ENCODE results near the gene SERAC1. TPM values are rescaled to one million over a fixed set of nuclear protein-coding genes. Genes with fewer than 3 reads are reported as not detected.

The SERAC1 gene
- total RNA-seq, 1 experiment from 2014 or later, result 7.6 TPM

DNA sequence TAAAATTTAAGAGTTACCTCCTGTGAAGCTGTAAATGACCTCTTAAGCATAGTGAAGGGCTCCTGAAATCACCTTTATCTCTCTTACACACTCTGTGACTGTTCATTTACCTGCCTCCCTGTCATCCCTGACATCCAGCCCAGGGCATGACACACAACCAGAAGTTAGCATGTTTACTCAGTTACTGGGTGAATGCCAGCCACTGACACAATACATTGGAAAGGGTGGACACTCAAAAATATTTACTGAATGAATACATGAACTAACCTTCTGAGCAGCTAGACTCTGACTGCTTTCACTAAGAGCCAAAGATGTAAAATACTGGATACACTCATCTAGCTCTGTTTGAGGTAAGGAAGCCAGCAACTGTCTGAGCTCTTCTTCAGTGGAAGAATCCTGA lies 25.3 kb downstream of the SERAC1 start:
- H2BK12ac ChIP-seq (ENCODE audit: insufficient read length, low read depth, low read length), result no peak overlapping the region
- no peak overlapping the region for H3K14ac ChIP-seq (ENCODE audit: insufficient read depth, low read length)
- no peak overlapping the region for H3K23ac ChIP-seq (ENCODE audit: insufficient read length, low read depth, low read length)
- DNase-seq, result no peak
- no peaks in the 10 kb centered on the region for H3K79me1 ChIP-seq (ENCODE audit: insufficient read depth, low read depth, low read length, poor library complexity, severe bottlenecking)
- no peak overlapping the region for H2AFZ ChIP-seq (ENCODE audit: low read length)
- H2BK5ac ChIP-seq (ENCODE audit: insufficient read length, low read length), result no peak overlapping the region
- no peaks in the 10 kb centered on the region for H3K9me3 Mint-ChIP-seq
- H3K27me3 Mint-ChIP-seq (ENCODE audit: low read depth), result no peaks in the 10 kb centered on the region
- H2AK5ac ChIP-seq (ENCODE audit: insufficient read length, low read length), result no peak overlapping the region
- no peaks in the 10 kb centered on the region for H3K79me2 ChIP-seq (ENCODE audit: insufficient read depth, low read length)
- no peak overlapping the region for H2BK120ac ChIP-seq (ENCODE audit: low read depth, low read length, poor library complexity, severe bottlenecking)
- no peak overlapping the region for H2BK15ac ChIP-seq (ENCODE audit: low read depth, low read length)
- no peak overlapping the region for H3K4me3 Mint-ChIP-seq
- H3K4ac ChIP-seq (ENCODE audit: low read depth, low read length), result no peak overlapping the region
- no peaks in the 10 kb centered on the region for H3K27me3 ChIP-seq (ENCODE audit: insufficient read depth, low read length)
- no peaks in the 10 kb centered on the region for H3K9me3 ChIP-seq (ENCODE audit: control insufficient read depth, low read depth, low read length)
- peaks cover 0 to 5% of the 10 kb centered on the region in 2 experiments; a peak in 1 of 4 replicates for H3K4me1 Mint-ChIP-seq
- no peak overlapping the region for H3K18ac ChIP-seq (ENCODE audit: insufficient read length, low read depth, low read length)
- H3K4me2 ChIP-seq (ENCODE audit: insufficient read depth, insufficient read length, low read length), result no peak overlapping the region
- H3T11ph ChIP-seq (ENCODE audit: low read length), result no peak overlapping the region
- H4K91ac ChIP-seq (ENCODE audit: insufficient read length, low read depth, low read length), result no peak overlapping the region
- H4K5ac ChIP-seq (ENCODE audit: insufficient read length, low read depth, low read length), result no peak overlapping the region
- no peak overlapping the region for H3K9ac ChIP-seq (ENCODE audit: extremely low read depth, insufficient read length, low read length)
- H4K20me1 ChIP-seq (ENCODE audit: control insufficient read depth, insufficient read depth, insufficient read length), result no peaks in the 10 kb centered on the region
- H3K23me2 ChIP-seq (ENCODE audit: insufficient read length, low read depth, low read length, poor library complexity, severe bottlenecking), result no peaks in the 10 kb centered on the region
- peaks cover 13 to 37% (median 33%) of the 10 kb centered on the region in 3 experiments; a peak in 6 of 7 replicates for H3K36me3 Mint-ChIP-seq (ENCODE audit: insufficient read depth in 1 of 3, low read depth in 3 of 3)
- H4K8ac ChIP-seq (replicated peaks; ENCODE audit: insufficient read length, low read depth, low read length), result no peak overlapping the region
- no peak overlapping the region for H2BK20ac ChIP-seq (ENCODE audit: low read depth, low read length, poor library complexity, severe bottlenecking)
- H3K56ac ChIP-seq (ENCODE audit: insufficient read length, low read depth, low read length), result no peak overlapping the region
- no peaks in the 10 kb centered on the region for H3K4me1 ChIP-seq (ENCODE audit: insufficient read depth, low read length)
- H3K27ac Mint-ChIP-seq, result no peak overlapping the region
- TF ChIP-seq, protein P1, sequence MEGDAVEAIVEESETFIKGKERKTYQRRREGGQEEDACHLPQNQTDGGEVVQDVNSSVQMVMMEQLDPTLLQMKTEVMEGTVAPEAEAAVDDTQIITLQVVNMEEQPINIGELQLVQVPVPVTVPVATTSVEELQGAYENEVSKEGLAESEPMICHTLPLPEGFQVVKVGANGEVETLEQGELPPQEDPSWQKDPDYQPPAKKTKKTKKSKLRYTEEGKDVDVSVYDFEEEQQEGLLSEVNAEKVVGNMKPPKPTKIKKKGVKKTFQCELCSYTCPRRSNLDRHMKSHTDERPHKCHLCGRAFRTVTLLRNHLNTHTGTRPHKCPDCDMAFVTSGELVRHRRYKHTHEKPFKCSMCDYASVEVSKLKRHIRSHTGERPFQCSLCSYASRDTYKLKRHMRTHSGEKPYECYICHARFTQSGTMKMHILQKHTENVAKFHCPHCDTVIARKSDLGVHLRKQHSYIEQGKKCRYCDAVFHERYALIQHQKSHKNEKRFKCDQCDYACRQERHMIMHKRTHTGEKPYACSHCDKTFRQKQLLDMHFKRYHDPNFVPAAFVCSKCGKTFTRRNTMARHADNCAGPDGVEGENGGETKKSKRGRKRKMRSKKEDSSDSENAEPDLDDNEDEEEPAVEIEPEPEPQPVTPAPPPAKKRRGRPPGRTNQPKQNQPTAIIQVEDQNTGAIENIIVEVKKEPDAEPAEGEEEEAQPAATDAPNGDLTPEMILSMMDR (conservative IDR thresholded peaks at IDR 0.05), result no peak
- no peak overlapping the region for H3K27ac ChIP-seq (ENCODE audit: insufficient read length, low read depth, low read length)

All from H9 (cell line).